Measurements from ENCODE around the gene DDX11.
"Not testable (repeated sequence)": the region's sequence is repeated elsewhere in the genome, so short reads cannot be mapped to it uniquely, and the experiment has no call there.

DDX11 gene

GRCh38 chr12:31121022-31121728 lies 47.5 kb downstream of the DDX11 start:
- DNase-seq = not testable (repeated sequence)

DNA sequence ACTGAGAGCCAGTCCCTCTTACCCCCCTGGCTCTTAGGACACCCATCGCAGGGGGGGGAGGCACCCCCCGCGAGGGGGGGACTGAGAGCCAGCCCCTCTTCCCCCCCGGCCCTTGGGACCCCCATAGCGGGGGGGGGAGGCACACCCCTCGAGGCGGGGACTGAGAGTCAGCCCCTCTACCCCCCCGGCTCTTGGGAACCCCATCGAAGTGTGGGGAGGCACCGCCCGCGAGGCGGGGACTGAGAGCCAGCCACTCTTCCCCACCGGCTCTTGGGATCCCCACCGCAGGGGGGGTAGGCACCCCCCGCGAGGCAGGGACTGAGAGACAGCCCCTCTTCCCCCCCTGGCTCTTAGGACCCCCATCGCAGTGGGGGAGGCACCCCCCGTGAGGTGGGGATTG lies 48.8 kb downstream of the DDX11 start:
- no peak for DNase-seq

- not testable (repeated sequence) for DNase-seq
These were observed 50.5 kb downstream of the DDX11 start for GRCh38 chr12:31124158-31124557.

DNA sequence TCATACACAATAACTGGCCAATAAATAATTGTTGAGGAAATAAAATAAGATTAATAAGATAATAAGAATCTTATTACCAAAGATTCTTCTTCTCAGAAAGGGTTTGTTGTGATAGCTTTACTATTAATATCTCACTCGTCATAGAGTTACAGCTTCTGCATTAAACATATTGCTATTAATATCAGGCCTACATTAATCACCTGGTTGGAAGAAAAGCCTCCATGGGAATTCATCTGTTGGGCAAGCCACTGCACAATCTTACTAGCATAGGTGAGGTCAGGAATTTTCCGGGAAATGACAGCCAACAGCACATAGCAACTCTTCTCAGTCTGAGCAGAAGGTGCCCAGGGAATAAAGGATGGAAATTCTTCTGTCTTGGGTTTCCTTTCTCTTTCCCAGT lies 51.5 kb downstream of the DDX11 start:
- not testable (repeated sequence) for DNase-seq

DNA sequence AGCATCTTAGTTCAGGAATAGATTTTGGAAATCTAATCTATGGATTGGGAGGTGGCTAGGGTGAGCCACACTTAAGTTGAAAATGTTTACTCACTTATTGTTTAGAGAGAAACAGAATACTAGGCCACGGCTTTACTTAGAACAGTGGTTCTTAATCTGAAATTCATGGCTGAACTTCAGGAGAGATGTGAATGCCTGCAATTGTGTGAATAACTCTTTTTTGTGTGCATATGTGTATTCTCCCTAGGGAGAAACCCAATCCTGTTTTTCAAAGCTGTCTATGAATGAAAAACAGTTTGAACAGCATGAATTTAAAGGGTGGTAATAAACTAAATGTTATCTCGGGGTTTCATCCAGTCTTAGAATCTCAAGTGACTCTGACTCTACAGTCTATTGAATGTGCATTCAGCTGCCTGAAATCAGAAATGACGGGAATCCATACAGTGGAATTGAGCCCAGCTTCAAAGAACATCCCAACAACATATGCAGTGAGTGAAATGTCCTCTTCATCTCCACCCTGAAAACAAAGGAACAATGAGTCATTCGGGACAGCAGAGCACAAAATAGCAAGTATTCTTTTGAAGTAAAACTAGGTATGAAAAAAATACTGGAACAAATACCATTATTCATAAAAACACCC lies 53.7 kb downstream of the DDX11 start:
- not testable (repeated sequence) for DNase-seq

DNA sequence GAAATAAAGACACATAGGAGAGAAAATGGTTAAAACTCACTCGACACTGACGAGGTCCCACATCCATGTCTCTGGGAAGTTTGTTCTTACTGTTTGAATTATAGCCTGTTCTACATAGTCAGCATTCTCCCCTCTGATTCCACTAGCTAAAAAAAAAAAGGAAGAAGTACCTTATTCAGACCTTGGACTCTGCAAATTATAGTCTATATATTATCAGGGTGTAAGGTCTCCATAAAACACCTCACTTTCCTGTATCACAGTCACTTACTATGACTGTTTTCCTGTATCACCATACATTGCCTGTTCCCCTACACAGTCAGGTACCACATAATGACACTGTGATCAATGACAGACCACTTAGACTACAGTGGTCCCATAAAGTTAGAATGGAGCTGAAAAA lies 62.9 kb downstream of the DDX11 start:
- DNase-seq = not testable (repeated sequence)

DNA sequence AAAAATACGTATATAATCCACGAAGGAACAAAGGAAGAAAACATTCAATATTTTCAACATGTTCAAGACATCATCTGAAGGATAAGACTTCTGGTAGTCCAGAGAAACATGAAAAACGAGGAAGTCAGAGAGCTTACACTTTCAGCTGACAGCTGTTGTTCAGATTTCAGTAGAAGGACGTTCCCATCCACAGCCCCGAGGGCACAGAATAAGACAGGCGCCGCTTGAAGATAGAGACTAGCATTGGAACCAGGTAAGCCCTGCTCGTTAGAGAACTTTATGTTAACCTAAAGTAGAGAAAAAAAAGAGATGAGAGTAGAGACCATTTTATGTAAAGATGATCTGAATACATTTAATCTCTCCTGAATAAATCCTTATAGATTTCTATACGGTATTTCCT lies 71.1 kb downstream of the DDX11 start:
- DNase-seq = not testable (repeated sequence)

GRCh38 chr12:31145296-31145695 lies 71.6 kb downstream of the DDX11 start:
- not testable (repeated sequence) for DNase-seq

DNA sequence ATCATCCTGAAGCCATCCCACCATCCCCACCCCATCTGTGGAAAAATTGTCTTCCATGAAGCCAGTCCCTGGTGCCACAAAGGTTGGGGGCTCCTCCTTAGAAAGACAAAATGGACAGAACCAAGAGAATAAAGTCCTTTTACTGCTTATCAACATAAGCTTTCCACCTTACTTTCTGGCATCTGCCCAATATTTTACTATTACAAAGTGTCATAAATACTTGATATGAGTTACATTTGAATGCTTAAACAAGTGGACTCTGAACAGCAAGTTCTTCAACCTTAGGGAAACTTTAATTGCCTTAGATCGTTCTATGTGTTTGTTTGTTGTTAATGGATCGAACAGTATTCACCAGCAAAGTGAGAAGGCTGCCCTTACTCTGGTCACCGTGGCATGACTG lies 73.8 kb downstream of the DDX11 start:
- not testable (repeated sequence) for DNase-seq

GRCh38 chr12:31150766-31151165 lies 77.1 kb downstream of the DDX11 start:
- DNase-seq = not testable (repeated sequence)
